Activated CD8-positive, alpha-beta T cell treated with anti-CD3 and anti-CD28 coated beads for 36 hours (primary cell): ENCODE measurements around the gene DENND2D. TPM values are rescaled to one million over a fixed set of nuclear protein-coding genes. Genes with fewer than 3 reads are reported as not detected.

ENCODE experiments used
- ATAC-seq: fragments of 200-7000 bp; cut with Tn5 transposase; one replicate; pipeline ENCODE4 v1.10.0; 2021; ENCODE audit warnings: mild to moderate bottlenecking, moderate library complexity
- CTCF ChIA-PET: fragments of 350-600 bp; sonication (Branson Sonifier 250); formaldehyde crosslinking; loops from one replicate; lab custom pipeline; 2021; ENCODE audit warnings: antibody characterized with exemption; lab: Charles Lee
- POLR2A ChIA-PET: fragments of 350-600 bp; sonication (Branson Sonifier 250); formaldehyde crosslinking; loops from one replicate; lab custom pipeline; 2021; ENCODE audit warnings: antibody characterized with exemption; lab: Charles Lee
- DNase-seq: peaks from one replicate; pipeline ENCODE4 v3.0.0-alpha.2; 2020
- H3K27ac Mint-ChIP-seq: one replicate; pipeline ENCODE4 v1.8.0; 2021; ENCODE audit warnings: mild to moderate bottlenecking, mixed read lengths
- H3K27me3 Mint-ChIP-seq: one replicate; pipeline ENCODE4 v1.8.0; 2021; ENCODE audit warnings: mixed read lengths
- H3K36me3 Mint-ChIP-seq: one replicate; pipeline ENCODE4 v1.8.0; 2021; ENCODE audit warnings: low read depth, mixed read lengths
- H3K4me1 Mint-ChIP-seq: one replicate; pipeline ENCODE4 v1.8.0; 2021; ENCODE audit warnings: low read depth, mixed read lengths
- H3K4me3 Mint-ChIP-seq: one replicate; pipeline ENCODE4 v1.8.0; 2021; ENCODE audit warnings: mild to moderate bottlenecking, moderate library complexity, mixed read lengths
- H3K9me3 Mint-ChIP-seq: one replicate; pipeline ENCODE4 v1.8.0; 2021; ENCODE audit warnings: mixed read lengths
- intact Hi-C: fragments of 100-400 bp; cut with micrococcal nuclease; formaldehyde crosslinking; loops from one replicate; pipeline ENCODE4 v1.10.0; 2022
- total RNA-seq, 2 experiments: library from RNA; stranded (reverse); gene quantifications; one replicate each; pipeline ENCODE4 v1.2.3, GENCODE V29; 2021
- TF ChIP-seq, protein P1 (sequence below): fragments of 200-600 bp; IDR thresholded peaks from one replicate; pipeline ENCODE4 v1.8.0; 2022; ENCODE audit warnings: antibody characterized with exemption, mild to moderate bottlenecking

Gene DENND2D, protein sequence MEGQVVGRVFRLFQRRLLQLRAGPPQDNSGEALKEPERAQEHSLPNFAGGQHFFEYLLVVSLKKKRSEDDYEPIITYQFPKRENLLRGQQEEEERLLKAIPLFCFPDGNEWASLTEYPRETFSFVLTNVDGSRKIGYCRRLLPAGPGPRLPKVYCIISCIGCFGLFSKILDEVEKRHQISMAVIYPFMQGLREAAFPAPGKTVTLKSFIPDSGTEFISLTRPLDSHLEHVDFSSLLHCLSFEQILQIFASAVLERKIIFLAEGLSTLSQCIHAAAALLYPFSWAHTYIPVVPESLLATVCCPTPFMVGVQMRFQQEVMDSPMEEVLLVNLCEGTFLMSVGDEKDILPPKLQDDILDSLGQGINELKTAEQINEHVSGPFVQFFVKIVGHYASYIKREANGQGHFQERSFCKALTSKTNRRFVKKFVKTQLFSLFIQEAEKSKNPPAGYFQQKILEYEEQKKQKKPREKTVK
- total RNA-seq = 100 to 1,000 TPM; 201 to 208 TPM

DNA sequence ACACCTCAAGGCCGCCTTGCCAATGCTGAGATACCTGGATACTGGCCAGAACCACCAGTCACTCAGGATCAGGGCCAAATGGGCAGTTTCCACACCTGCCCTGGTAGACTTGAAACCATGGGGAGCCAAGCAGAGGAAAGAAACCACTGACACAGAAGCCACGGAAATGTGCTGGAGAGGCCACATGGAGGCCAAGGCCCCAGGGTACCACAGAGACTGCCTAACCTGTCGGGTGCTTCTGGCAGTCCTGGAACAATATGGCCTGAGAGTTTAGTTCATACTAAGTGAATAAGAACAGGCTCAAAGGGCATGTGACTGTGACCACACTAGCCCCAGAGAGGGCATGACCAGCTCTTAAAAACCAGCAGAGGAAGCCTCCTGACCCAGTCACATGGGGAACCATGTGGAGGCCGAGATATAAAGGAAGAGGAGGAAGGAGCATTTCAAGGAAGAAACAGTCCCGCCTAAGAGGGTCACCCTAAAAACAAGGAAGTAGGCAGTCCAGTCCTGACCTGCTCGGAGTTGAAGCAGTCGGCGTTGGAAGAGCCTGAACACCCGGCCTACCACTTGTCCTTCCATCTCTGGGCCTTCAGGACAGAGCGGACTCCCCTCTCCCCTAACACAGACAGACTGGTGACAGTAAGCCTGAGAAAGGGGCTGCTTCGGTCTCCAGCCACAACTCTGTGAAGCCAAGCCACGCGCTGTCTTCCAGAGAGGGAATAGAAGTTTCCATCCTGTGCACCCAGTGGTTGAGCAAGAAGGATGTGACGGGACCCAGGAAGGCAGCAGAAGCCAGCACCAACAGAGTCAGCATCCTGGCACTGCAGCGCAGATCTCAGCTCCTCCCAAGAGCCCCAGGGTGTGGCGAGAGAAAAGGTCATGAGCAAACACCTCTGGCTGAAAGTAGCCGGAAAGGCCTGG, at the start of gene DENND2D:
Gene DENND2D (minus strand): TSS at position 766 of the 921 bp plus-strand sequence. CDS start 187 bp downstream, at position 579.
- H3K4me1 Mint-ChIP-seq = peaks cover 55% of the 10 kb centered on the region
- ATAC-seq (peak; percentile 69), DNase-seq (peak; percentile 87)
- peak within 1 kb of the TSS; percentile 98 for H3K27ac Mint-ChIP-seq
- no peaks in the 10 kb centered on the region for H3K27me3 Mint-ChIP-seq
- CTCF ChIA-PET = interaction anchor here (1.0 to 8.8 kb wide), 6 partner anchors 9 to 403 kb away, joined by 3 to 150 read pairs (median 7); no protein-coding TSS in a partner anchor
- H3K9me3 Mint-ChIP-seq = no peaks in the 10 kb centered on the region
- TF ChIP-seq, protein P1, sequence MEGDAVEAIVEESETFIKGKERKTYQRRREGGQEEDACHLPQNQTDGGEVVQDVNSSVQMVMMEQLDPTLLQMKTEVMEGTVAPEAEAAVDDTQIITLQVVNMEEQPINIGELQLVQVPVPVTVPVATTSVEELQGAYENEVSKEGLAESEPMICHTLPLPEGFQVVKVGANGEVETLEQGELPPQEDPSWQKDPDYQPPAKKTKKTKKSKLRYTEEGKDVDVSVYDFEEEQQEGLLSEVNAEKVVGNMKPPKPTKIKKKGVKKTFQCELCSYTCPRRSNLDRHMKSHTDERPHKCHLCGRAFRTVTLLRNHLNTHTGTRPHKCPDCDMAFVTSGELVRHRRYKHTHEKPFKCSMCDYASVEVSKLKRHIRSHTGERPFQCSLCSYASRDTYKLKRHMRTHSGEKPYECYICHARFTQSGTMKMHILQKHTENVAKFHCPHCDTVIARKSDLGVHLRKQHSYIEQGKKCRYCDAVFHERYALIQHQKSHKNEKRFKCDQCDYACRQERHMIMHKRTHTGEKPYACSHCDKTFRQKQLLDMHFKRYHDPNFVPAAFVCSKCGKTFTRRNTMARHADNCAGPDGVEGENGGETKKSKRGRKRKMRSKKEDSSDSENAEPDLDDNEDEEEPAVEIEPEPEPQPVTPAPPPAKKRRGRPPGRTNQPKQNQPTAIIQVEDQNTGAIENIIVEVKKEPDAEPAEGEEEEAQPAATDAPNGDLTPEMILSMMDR = no peak
- peaks cover 61% of the 10 kb centered on the region for H3K36me3 Mint-ChIP-seq
- intact Hi-C loops = loop anchor here (2.0 to 5.0 kb wide), 2 partner anchors 15 to 53 kb away; no protein-coding TSS in a partner anchor
- POLR2A ChIA-PET = interaction anchor here (0.8 to 10.4 kb wide), 9 partner anchors 9 to 324 kb away, joined by 3 to 245 read pairs (median 6); partner anchors contain the start of gene CHI3L2
- peak within 1 kb of the TSS; percentile 99 for H3K4me3 Mint-ChIP-seq

DNA sequence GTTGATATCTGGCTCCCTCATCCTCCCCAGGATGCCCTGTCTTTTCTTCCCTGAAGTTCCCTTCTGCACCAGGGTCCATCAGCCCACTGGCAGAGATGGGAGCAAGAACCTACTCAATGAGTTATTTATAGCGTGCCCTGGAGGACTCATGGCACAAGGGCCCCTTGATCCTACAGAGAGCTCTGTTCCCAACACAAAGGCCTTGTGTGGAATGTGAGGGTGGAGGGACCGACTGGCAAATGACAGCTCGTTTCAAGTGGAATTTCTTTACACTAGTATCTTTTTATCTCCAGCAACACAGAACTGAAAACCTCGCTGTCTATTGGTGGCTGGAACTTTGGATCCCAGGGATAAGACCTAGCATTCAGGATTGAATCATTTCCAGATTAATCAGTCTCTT, 49.5 kb upstream of the DENND2D start:
- intact Hi-C loops = no loop called here
- H3K27ac Mint-ChIP-seq = no peak overlapping the region

DNA sequence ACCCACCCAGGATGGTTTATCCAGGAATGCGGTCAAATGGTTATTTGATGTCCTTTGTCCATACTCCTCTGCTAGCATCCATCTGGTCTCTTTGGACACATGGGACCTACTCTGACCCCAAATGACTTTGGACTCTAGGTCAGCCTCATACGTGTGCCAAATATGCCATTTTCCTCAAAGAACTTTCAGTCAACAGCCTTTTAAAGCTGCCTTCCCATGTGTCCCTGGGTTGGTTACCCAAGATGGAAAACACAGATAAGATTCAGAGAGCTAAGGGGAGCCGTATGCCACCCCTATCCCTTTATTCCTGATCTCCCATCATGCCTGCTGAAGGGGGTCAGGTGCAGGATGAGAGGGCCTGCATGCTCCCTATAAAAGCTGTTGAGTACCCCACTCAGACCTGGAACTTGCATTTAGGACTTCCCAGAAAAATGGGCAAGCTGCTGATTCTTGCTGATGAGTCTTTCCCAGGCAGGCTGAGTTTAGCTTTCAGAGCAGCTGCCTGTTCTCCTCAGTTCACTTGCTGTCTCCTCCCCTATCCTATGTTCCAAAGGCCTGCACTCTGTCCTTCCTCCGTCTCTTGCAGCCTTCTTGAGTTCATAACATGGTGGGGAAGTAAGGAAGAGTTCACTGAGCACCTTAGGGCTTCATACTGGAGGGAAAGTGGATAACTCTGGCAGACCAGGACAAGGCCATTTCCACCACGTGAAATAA, 46.8 kb upstream of the DENND2D start:
- peaks cover 2% of the 10 kb centered on the region for H3K36me3 Mint-ChIP-seq
- H3K27me3 Mint-ChIP-seq = no peaks in the 10 kb centered on the region
- no peak overlapping the region for H3K4me3 Mint-ChIP-seq
- ChIA-PET POLR2A (interaction anchor here (1.1 kb wide), 1 partner anchor 59 kb away, joined by 3 read pairs; no protein-coding TSS in a partner anchor), CTCF (interaction anchor here (0.6 to 1.2 kb wide), 2 partner anchors 24 kb away, joined by 3 to 5 read pairs; no protein-coding TSS in a partner anchor)
- TF ChIP-seq, protein P1 = no peak
- DNase-seq (no peak), ATAC-seq (no peak)
- H3K9me3 Mint-ChIP-seq = no peaks in the 10 kb centered on the region
- peaks cover 12% of the 10 kb centered on the region for H3K4me1 Mint-ChIP-seq
- intact Hi-C loops = no loop called here
- H3K27ac Mint-ChIP-seq = no peak overlapping the region

More for the DNA sequence above, 49.5 kb upstream of the DENND2D start:
- no peak for DNase-seq
- H3K36me3 Mint-ChIP-seq = no peaks in the 10 kb centered on the region
- no peaks in the 10 kb centered on the region for H3K27me3 Mint-ChIP-seq
- ATAC-seq = no peak
- peaks cover 12% of the 10 kb centered on the region for H3K4me1 Mint-ChIP-seq
- H3K9me3 Mint-ChIP-seq = no peaks in the 10 kb centered on the region
- H3K4me3 Mint-ChIP-seq = no peak overlapping the region
- CTCF ChIA-PET = interaction anchor here (0.7 to 0.8 kb wide), 2 partner anchors 9 to 27 kb away, joined by 3 to 4 read pairs; no protein-coding TSS in a partner anchor
- POLR2A ChIA-PET = no interaction called here
- TF ChIP-seq, protein P1 = no peak

DNA sequence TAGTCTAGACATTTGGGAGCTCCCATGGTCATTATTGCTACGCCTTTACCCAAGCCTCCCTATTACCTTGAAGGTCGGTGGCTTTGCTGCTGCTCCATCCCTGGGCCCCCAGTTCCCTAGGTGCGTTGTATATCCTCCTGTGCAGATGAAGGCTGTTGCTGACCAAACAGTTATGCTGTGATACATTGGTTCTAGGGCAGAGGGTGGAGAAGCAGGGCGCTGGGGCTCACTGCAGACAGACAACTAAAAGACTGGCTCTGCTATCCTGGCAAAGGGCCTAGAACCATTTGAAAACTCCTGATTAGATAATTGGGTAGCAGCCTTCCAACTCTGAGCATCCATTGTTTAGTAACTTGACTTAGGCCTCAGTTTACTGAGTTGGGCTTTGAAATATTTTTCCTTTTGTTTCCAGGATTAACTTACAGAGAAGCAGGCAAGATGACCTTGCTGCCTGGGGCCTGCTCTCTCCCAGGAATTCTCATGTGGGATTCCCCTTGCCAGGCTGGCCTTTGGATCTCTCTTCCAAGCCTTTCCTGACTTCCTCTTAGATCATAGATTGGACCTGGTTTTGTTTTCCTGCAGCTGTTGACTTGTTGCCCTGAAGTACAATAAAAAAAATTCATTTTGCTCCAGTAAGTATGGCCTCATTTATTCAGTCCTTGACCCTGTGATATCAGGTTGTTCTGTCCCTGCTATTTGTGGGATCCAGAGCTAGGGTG, 42.5 kb upstream of the DENND2D start:
- Mint-ChIP-seq H3K27ac (no peak overlapping the region), H3K27me3 (no peaks in the 10 kb centered on the region), H3K9me3 (no peaks in the 10 kb centered on the region), H3K36me3 (peaks cover 2% of the 10 kb centered on the region), H3K4me3 (no peak overlapping the region), H3K4me1 (no peaks in the 10 kb centered on the region)
- POLR2A ChIA-PET = interaction anchor here (1.3 to 1.4 kb wide), 2 partner anchors 10 to 24 kb away, joined by 3 read pairs; no protein-coding TSS in a partner anchor
- ATAC-seq = no peak
- no peak for DNase-seq
- TF ChIP-seq, protein P1 = no peak
- CTCF ChIA-PET = interaction anchor here (1.4 kb wide), 1 partner anchor 11 kb away, joined by 3 read pairs; no protein-coding TSS in a partner anchor
- intact Hi-C loops = no loop called here
